Pancreas (tissue), 10 donors: Measurements from ENCODE around the gene ANKH. TPM values are rescaled to one million over a fixed set of nuclear protein-coding genes. Genes with fewer than 3 reads are reported as not detected.

ENCODE experiments used
- ATAC-seq, 4 donors: fragments of 200-7000 bp; cut with Tn5 transposase; one replicate each; pipeline versions ENCODE4 v1.8.0 to v1.9.1; 2020; ENCODE audit warnings: mild to moderate bottlenecking in 4 of 4, moderate library complexity in 4 of 4
- DNase-seq, 6 donors: peaks; one replicate each; pipeline ENCODE4 v3.0.0-alpha.2; 2020
- FAIRE-seq: peaks from 2 replicates; lab custom pipeline; 2012; peaks lifted over from hg19 to GRCh38; lab: Jason Lieb, UNC
- H3K27ac ChIP-seq, 4 donors: fragments of 200-600 bp; sonication (generic); 1 replicate in 3 of 4; 2 replicates in 1 of 4; pipeline versions ENCODE4 v1.5.0 to v1.8.0; 2020
- H3K27me3 ChIP-seq, 4 donors: fragments of 200-600 bp; one replicate each; pipeline ENCODE4 v1.8.0; 2021
- H3K36me3 ChIP-seq, 3 donors: fragments of 200-600 bp; sonication (generic) in 1 of 3; one replicate each; pipeline versions ENCODE4 v1.5.0 to v1.8.0; 2020 to 2021
- H3K4me1 ChIP-seq, 3 donors: fragments of 200-600 bp; one replicate each; pipeline ENCODE4 v1.8.0; 2021
- H3K4me3 ChIP-seq, 4 donors: fragments of 200-600 bp; sonication (generic) in 2 of 4; one replicate each; pipeline versions ENCODE4 v1.5.0 to v1.8.0; 2020 to 2021
- H3K9me3 ChIP-seq, 4 donors: fragments of 200-600 bp; one replicate each; pipeline ENCODE4 v1.8.0; 2021
- WGBS, 2 donors: extraction: QIAGEN DNeasy Blood & Tissue Kit; methylation state at CpG; one replicate each; pipeline ENCODE4 v1.1.7; 2013; 5-methylcytosine and 5-hydroxymethylcytosine counted together
- intact Hi-C, 3 donors: fragments of 100-400 bp; cut with DNase I; formaldehyde crosslinking; loops; one replicate each; pipeline versions ENCODE4 v1.11.1 to v1.14.2; 2022
- polyA plus RNA-seq, 2 donors: library from polyadenylated mRNA; stranded (reverse); fragments of 200-250 nt; gene quantifications; one replicate each; pipeline ENCODE4 v1.2.3, GENCODE V29; 2013
- total RNA-seq, 6 donors: library from RNA; stranded (reverse); fragmentation: NEBNext Ultra II Directional in 4 of 6; extraction: Animal tissue kit (Norgen Biotek cat#: 25700) in 4 of 6; gene quantifications; one replicate each; pipeline versions ENCODE4 v1.2.1 to v1.2.4, GENCODE V29; 2021 to 2023
- TF ChIP-seq, protein P1 (sequence below), 4 donors: fragments of 200-600 bp; sonication (generic) in 3 of 4; IDR thresholded peaks; one replicate each; pipeline versions ENCODE4 v1.5.0 to v1.8.0; 2021; ENCODE audit warnings: antibody characterized with exemption in 4 of 4
- donor health status: healthy with polysubstance abuse.
- donor health status: DM: no; HTN: no; CAD: no; lungs with moderate emphysema.
- donor health status: DM: no; HTN: no; CAD: no.
- donor health status: control.
- donor health status: control.
- donor health status: Bipolar disorder and iron deficiency.
- donor health status: DM: yes; HTN: yes; CAD: no.
- donor health status: DM: no; HTN: no; CAD: no.
- donor health status: DM: no; HTN: no; CAD: no.
- donor health status: DM: yes; HTN: yes; CAD: no.

Gene ANKH
- total and polyA plus RNA-seq, 8 donors: 11.8 to 48.6 (median 37.7) TPM

- 70 to 82% methylated on average over 2 of the region's 2 CpGs for WGBS, 2 donors
- peak overlapping the region in 1 of 4 donors; percentile 72 for H3K4me3 ChIP-seq
- ATAC-seq (no peak), DNase-seq (no peak), FAIRE-seq (no peak)
- TF ChIP-seq, protein P1, sequence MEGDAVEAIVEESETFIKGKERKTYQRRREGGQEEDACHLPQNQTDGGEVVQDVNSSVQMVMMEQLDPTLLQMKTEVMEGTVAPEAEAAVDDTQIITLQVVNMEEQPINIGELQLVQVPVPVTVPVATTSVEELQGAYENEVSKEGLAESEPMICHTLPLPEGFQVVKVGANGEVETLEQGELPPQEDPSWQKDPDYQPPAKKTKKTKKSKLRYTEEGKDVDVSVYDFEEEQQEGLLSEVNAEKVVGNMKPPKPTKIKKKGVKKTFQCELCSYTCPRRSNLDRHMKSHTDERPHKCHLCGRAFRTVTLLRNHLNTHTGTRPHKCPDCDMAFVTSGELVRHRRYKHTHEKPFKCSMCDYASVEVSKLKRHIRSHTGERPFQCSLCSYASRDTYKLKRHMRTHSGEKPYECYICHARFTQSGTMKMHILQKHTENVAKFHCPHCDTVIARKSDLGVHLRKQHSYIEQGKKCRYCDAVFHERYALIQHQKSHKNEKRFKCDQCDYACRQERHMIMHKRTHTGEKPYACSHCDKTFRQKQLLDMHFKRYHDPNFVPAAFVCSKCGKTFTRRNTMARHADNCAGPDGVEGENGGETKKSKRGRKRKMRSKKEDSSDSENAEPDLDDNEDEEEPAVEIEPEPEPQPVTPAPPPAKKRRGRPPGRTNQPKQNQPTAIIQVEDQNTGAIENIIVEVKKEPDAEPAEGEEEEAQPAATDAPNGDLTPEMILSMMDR (IDR thresholded peaks at IDR 0.05): no peak
- no peaks in the 10 kb centered on the region for H3K27me3 ChIP-seq
- no peaks in the 10 kb centered on the region for H3K36me3 ChIP-seq
- H3K9me3 ChIP-seq: no peaks in the 10 kb centered on the region
- H3K27ac ChIP-seq: no peak overlapping the region
- H3K4me1 ChIP-seq: peaks cover 0 to 8% (median 5%) of the 10 kb centered on the region in 3 donors
- intact Hi-C loops: no loop called here
Observed at GRCh38 chr5:14869233-14869632, 2.3 kb downstream of the ANKH start.

DNA sequence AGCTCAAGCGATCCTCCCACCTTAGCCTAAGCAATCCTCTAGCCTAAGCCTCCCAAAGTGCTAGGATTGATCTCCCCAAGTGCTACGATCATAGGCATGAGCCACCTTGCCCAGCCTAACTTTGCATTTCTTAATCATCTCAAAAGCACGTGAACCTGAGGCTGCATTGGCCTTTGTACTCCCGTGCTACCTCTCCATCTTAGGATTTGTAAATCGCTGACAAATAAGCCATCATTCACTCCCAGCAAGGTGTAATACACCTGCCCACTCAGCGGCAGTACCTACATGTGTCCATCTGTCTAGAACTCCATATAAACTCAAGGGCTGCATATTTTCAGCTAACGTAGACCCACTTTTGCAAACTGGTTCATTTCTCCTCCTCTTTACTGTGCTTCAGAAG, 2.8 kb downstream of the ANKH start:
- Histone ChIP-seq H3K4me1 (peaks cover 0 to 8% (median 5%) of the 10 kb centered on the region in 3 donors), H3K27me3 (no peaks in the 10 kb centered on the region), H3K4me3 (no peak overlapping the region), H3K27ac (no peak overlapping the region), H3K36me3 (no peaks in the 10 kb centered on the region), H3K9me3 (no peaks in the 10 kb centered on the region)
- ATAC-seq (no peak), FAIRE-seq (no peak), DNase-seq (no peak)
- intact Hi-C loops: no loop called here
- TF ChIP-seq, protein P1 (IDR thresholded peaks at IDR 0.05): no peak
- WGBS, 2 donors: 65 to 67% methylated on average over 7 of the region's 7 CpGs

GRCh38 chr5:14864181-14864812, 7.3 kb downstream of the ANKH start:
- Histone ChIP-seq H3K27me3 (no peaks in the 10 kb centered on the region), H3K4me1 (peaks cover 0 to 19% (median 6%) of the 10 kb centered on the region in 3 donors), H3K9me3 (no peaks in the 10 kb centered on the region), H3K36me3 (no peaks in the 10 kb centered on the region), H3K27ac (no peak overlapping the region), H3K4me3 (no peak overlapping the region)
- FAIRE-seq (no peak), DNase-seq (no peak), ATAC-seq (no peak)
- WGBS, 2 donors: 93 to 94% methylated on average over 2 of the region's 2 CpGs
- intact Hi-C loops: no loop called here
- TF ChIP-seq, protein P1 (IDR thresholded peaks at IDR 0.05): no peak

GRCh38 chr5:14863105-14863504, 8.5 kb downstream of the ANKH start:
- H3K27ac ChIP-seq: no peak overlapping the region
- intact Hi-C loops: no loop called here
- H3K4me3 ChIP-seq: no peak overlapping the region
- DNase-seq (no peak), ATAC-seq (peak in 3 of 4 donors; percentile 44 to 63 (median 61)), FAIRE-seq (no peak)
- H3K9me3 ChIP-seq: no peaks in the 10 kb centered on the region
- no peaks in the 10 kb centered on the region for H3K27me3 ChIP-seq
- 33 to 35% methylated on average over 2 of the region's 2 CpGs for WGBS, 2 donors
- TF ChIP-seq, protein P1 (IDR thresholded peaks at IDR 0.05): no peak
- H3K36me3 ChIP-seq: no peaks in the 10 kb centered on the region
- H3K4me1 ChIP-seq: peaks cover 0 to 17% (median 6%) of the 10 kb centered on the region in 3 donors

- H3K27me3 ChIP-seq: no peaks in the 10 kb centered on the region
- peaks cover 0 to 17% (median 6%) of the 10 kb centered on the region in 3 donors for H3K4me1 ChIP-seq
- WGBS, 2 donors: 61 to 65% methylated on average over 4 of the region's 4 CpGs
- intact Hi-C loops: no loop called here
- no peak overlapping the region for H3K4me3 ChIP-seq
- FAIRE-seq (no peak), DNase-seq (no peak), ATAC-seq (peak in 3 of 4 donors; percentile 30 to 44 (median 44))
- no peaks in the 10 kb centered on the region for H3K36me3 ChIP-seq
- TF ChIP-seq, protein P1 (IDR thresholded peaks at IDR 0.05): no peak
- no peaks in the 10 kb centered on the region for H3K9me3 ChIP-seq
- H3K27ac ChIP-seq: no peak overlapping the region
Observed at GRCh38 chr5:14861123-14861765, 10.3 kb downstream of the ANKH start.
